Globus pallidus (tissue), 1 donor: ENCODE results near the gene MED19.
"Not testable (repeated sequence)": the region's sequence is repeated elsewhere in the genome, so short reads cannot be mapped to it uniquely, and the experiment has no call there.

Experiments used
- DNase-seq: peaks from one replicate; pipeline ENCODE4 v3.0.0-alpha.2; 2015; ENCODE audit warnings: low spot score

Gene MED19

DNA sequence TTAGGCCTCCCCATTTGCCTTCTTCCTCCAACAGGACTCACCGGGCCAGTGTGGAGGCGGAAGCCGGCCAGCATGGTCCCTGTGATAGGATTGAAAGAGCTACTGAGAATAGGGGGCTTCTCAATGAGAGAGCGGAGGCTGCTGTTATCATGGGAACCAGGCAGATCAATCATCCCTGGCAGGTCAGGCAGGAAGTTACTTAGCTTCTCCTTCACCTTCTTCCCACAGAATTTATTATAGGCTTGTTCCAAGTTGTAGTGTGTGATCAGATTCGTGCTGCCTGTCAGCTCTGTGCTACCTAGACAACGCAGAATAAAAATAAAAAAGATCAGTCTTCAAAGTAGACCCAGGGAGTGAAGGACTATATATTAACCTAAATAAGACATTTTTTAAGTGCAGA is 7.1 kb downstream of the MED19 start:
- no peak for DNase-seq

GRCh38 chr11:57703341-57703740 is 8.7 kb downstream of the MED19 start:
- no peak for DNase-seq

GRCh38 chr11:57700425-57700824 is 11.6 kb downstream of the MED19 start:
- no peak for DNase-seq

DNA sequence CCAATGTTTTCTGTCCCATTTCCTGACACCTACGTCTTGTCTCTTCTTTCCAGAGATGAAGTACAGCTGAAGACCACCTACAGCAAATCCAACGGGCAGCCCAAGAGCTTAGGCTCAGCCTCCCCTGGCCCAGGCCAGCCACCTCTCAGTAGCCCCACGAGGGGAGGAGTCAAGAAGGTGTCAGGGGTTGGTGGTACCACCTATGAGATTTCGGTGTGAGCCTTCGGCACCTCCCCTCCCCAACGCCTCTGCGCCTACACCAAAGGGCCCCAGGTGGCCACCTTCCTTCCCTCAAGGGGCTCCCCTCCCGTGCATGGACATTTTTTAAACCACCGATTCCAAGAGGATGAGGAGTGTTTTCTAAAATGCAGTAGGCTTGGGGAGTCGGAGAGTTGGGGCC is 12.2 kb downstream of the MED19 start:
- no peak for DNase-seq

GRCh38 chr11:57698843-57699365 is 13.1 kb downstream of the MED19 start:
- DNase-seq, result no peak

GRCh38 chr11:57690474-57690873 is 21.5 kb downstream of the MED19 start:
- not testable (repeated sequence) for DNase-seq

DNA sequence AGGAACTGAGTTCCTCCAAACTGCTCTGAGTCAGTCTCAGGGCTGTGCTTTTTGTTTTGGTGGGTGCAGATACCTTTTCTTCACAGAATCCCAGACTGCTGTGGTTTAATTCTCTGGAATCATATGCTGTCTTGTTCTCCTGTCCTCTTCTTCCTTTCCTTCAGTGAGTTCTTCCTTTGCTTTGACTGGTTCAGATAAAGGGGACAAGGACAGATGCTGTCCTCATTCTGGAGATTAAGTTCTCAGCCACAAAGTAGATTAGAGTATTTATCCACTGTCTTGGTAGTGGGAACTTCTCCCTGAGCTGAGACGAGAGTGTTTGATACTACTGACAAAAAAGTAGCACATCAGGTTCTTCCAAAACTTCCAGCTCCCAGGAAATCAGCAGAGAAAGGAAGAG is 30.8 kb downstream of the MED19 start:
- DNase-seq, result no peak

DNA sequence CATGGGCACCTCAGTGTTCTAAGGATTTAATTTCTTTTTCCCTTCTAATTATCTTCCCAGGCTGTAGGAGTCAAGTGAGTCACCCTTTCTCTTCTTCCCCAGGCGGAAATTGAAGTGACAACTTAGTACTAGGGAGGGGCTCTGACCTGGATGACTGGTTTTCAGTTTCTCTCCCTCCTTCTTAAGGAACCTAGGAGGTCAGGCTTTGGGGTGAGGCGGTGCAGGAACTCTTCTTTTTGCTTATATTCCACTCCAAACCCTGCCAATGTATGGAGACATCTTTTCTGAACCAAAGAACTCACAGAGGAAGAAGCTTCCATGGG is 31.5 kb downstream of the MED19 start:
- DNase-seq, result no peak

GRCh38 chr11:57679396-57679795 is 32.6 kb downstream of the MED19 start:
- DNase-seq, result no peak

DNA sequence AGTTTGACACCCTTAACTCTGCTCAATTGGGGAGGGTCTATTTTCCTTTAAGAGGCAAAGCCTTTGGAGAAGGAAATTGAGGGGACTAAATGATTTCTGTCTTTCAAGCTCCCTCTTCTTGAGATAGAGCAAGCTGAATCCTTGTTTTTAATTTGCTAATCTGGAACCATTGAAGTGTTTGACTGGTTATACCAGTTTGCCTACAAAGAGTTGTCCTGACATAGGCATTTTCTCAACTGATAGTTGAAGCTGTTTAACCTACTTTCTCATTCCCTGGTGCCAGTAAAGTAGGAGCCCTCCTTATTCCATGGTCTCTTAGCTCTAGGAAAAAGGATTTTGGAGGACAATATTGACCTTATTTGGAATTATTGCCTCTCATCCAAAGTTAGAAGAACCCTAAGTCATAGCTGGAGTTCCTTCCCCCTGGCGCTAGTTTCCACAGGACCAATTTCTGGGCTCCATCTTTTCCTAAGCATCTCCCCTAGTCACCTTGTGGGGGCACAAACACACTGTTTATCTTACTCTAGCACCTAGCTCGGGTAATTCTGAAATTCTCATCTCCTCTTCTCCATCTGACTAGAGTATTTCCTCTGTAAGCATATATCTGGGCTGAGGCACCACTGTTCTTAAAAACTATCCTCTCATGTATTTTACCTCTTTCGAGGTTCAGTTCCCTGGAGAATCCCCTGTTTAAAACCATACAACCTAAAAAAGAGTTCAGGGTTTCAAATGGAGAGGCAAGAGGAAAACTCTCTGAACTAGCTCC is 36.7 kb downstream of the MED19 start:
- DNase-seq, result no peak

DNA sequence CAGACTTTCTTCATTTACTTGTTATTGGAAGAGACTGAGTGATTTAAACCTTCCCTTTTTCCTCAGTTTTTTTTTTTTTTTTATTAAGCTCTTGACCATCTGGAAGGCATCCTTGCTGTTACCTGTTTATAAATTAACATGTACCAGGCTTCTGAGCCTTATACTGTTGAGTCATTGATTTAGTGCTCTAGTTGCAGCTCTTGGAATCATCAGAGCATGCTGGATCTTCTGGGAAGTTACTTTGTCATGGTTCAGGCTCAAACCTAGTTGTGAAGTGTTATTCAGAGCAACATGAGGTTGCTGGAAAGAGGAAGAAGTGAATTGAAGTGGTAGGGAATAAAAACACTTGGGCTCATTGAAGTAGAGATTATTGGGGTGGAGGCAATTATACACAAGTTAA is 37.8 kb downstream of the MED19 start:
- DNase-seq, result no peak

DNA sequence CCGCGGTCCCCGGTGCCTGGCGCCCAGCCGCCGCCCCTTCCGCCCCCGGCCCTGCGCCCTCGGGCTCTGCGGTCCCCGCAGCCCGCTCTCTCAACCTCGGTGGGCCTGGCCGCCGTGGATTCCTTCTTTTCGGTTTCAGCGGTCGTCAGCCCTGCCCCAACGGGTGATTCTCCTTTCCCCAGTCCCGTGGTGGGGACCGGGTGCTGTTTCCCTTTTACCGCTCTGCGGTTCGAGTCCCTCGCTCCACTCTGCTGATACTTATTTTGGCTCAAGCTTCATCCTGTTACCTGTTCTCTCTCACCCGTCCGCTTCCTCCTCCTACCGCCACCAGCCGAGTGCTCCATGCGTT is 43.6 kb downstream of the MED19 start:
- no peak for DNase-seq

GRCh38 chr11:57667736-57668433 is 44.1 kb downstream of the MED19 start, which contains the start of gene ZDHHC5:
Gene ZDHHC5, plus strand, starts transcription at chr11:57668114. Its CDS starts 4,977 bp downstream, at chr11:57673091.
- peak; percentile 99 for DNase-seq

GRCh38 chr11:57667117-57667735 is 44.8 kb downstream of the MED19 start:
- DNase-seq, result peak; percentile 99

- DNase-seq, result no peak
These were observed 48.0 kb downstream of the MED19 start for GRCh38 chr11:57663975-57664374.

DNA sequence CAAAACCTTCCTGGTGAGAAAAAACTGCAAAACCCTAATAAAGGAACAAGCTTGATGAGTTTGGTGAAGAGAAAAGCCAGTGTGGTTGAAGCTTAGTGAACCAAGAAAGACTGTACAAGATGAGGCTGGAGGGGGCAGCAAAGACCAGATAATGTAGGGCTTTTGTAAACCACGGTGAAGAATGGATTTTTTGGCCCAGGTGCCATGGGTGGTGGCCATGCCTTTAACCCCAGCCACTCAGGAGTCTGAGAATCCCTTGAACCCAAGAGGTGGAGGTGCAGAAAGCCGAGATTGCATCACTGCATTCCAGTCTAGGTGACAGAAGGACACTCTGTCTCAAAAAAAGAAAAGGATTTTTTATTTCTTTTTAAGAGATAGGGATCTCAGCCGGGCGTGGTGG is 49.1 kb downstream of the MED19 start:
- DNase-seq, result no peak

DNA sequence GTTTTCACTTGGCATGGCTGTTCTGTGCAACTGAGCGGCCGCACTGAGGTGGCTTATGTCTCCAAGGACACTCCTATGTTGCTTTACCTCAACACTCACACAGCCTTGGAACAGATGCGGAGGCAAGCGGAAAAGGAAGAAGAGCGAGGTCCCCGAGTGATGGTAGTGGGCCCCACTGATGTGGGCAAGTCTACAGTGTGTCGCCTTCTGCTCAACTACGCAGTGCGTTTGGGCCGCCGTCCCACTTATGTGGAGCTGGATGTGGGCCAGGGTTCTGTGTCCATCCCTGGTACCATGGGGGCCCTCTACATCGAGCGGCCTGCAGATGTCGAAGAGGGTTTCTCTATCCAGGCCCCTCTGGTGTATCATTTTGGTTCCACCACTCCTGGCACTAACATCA is 52.3 kb downstream of the MED19 start:
- DNase-seq, result no peak

GRCh38 chr11:57658023-57658361 is 54.0 kb downstream of the MED19 start:
- no peak for DNase-seq

GRCh38 chr11:57657194-57658022 is 54.6 kb downstream of the MED19 start, which contains the start of gene CLP1:
Gene CLP1, plus strand, starts transcription at chr11:57657762. Its CDS starts 1,715 bp downstream, at chr11:57659477.
- peak; percentile 99 for DNase-seq

- no peak for DNase-seq
These were observed 55.2 kb downstream of the MED19 start for GRCh38 chr11:57656885-57657193.
